Cardiac fibroblast (primary cell): Measurements from ENCODE around the gene OTOF.

Experiments
- DNase-seq, 2 donors: peaks; one replicate each; pipeline versions ENCODE4 v3.0.0 to v3.0.0-alpha.2; 2010; ENCODE audit warnings: low read depth in 2 of 2
- H3K4me3 ChIP-seq, 2 donors: replicated peaks in 1 of 2; 1 replicate in 1 of 2; 2 replicates in 1 of 2; pipeline ENCODE4 v1.5.1; 2011; ENCODE audit warnings: low read depth in 2 of 2, low read length in 2 of 2, mild to moderate bottlenecking in 2 of 2, moderate library complexity in 1 of 2
- TF ChIP-seq, protein P1 (sequence below): IDR thresholded peaks from one replicate; pipeline ENCODE4 v1.5.1; 2011; ENCODE audit warnings: low read depth, mild to moderate bottlenecking, low read length, inconsistent platforms

OTOF gene

DNA sequence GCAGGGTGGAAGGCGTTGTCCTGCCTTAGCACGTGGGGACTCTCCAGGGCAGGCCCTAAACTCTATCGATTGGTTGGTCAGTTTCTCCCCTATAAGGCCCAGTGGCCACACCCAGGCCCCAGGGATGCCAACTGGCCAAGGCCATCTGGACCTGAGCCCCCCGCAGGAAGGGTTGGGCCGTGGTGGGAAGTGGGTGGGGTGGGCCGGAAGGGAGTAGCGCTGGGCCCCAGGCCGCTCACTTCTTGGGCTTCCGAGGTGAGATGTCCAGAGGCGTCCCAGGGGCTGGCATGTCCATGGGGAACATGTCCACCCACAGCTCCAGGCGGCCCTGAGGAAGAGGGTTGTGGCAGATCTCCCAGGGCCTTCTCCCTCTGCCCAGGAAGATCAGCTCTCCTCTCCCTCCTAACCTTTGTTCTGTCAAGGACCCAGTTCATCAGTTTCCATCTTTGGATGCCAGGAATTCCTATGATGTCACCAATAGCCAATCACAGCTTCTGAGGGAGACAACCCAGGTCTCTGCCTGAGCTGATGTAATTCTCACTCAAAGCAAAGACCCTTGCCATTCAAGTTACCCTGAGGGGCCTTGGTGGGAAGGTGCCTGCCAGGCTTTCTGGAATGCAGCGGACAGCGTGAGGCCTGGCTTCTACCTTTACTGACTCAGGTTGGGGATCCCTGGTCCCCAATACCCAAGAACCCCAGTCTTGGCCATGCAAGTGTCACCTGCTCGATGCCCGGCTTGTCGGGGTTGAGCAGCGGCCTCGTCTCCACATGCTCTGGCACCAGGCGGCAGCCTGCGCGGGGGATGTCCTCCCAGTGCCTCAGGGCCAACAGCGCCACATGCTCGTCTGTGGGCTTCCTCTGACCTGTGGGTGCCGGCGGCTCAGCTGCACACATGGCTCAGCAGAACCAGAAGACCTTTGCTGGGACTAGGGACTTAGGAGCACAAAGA lies 14.4 kb downstream of the OTOF start:
- H3K4me3 ChIP-seq: no peak overlapping the region
- DNase-seq: no peak
- TF ChIP-seq, protein P1, sequence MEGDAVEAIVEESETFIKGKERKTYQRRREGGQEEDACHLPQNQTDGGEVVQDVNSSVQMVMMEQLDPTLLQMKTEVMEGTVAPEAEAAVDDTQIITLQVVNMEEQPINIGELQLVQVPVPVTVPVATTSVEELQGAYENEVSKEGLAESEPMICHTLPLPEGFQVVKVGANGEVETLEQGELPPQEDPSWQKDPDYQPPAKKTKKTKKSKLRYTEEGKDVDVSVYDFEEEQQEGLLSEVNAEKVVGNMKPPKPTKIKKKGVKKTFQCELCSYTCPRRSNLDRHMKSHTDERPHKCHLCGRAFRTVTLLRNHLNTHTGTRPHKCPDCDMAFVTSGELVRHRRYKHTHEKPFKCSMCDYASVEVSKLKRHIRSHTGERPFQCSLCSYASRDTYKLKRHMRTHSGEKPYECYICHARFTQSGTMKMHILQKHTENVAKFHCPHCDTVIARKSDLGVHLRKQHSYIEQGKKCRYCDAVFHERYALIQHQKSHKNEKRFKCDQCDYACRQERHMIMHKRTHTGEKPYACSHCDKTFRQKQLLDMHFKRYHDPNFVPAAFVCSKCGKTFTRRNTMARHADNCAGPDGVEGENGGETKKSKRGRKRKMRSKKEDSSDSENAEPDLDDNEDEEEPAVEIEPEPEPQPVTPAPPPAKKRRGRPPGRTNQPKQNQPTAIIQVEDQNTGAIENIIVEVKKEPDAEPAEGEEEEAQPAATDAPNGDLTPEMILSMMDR: no peak

DNA sequence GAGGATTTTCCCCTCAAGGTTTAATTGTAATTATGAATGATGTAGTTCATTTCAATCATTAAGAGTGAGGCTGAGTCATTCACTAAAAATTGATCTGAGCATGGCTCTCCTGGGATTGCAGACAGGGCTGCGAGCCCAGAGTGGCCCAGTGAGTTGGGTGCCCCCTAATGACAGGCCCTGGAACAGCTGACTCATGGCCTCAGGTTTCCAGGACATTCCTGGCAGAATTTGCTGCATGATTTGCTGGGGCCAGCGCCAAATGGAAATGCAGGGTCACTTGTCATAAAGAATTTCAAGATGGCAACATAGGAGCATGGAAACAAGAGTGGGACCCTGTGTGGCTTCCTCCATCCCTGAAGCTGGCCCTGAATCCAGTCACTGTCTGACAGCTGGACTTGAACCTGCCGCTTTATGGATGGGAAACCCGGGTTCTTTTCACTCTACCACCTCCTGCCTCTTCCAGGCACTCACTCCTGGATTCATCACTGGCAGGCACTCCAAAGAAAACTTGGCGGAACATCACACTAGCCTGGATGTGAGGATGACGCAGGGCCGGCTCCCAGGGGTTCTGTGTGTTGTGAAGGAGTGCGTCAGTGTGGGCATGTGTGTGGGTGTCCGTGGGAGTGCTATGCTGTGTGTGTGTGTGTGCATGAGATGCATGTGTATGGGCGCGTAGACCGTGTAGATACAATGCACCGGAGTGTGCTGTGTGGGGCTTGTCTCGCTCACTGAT lies 15.2 kb downstream of the OTOF start:
- TF ChIP-seq, protein P1: peak; percentile 79
- peak; percentile 56 to 77 for DNase-seq
- no peak overlapping the region for H3K4me3 ChIP-seq

DNA sequence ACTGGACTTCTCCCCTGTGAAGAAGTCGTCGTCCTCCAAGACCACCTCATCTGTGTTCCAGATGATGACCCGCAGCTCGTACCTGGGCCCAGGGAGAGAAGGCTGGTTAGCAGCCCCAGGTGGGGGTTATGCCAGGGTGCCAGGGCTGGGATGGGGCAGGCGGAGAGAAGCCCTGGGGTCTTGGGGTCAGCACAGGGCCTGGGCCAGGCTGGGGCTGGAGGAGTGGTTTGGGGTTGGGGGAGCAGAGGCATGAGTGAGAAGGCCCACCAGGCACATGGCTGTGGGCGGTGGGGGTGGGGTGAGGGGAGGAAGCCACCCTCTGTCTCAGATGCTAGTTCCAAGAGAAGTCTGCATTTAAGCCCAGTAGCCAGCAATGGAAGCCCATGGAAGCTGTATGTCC lies 15.8 kb downstream of the OTOF start:
- no peak overlapping the region for H3K4me3 ChIP-seq
- TF ChIP-seq, protein P1: no peak
- DNase-seq: no peak

DNA sequence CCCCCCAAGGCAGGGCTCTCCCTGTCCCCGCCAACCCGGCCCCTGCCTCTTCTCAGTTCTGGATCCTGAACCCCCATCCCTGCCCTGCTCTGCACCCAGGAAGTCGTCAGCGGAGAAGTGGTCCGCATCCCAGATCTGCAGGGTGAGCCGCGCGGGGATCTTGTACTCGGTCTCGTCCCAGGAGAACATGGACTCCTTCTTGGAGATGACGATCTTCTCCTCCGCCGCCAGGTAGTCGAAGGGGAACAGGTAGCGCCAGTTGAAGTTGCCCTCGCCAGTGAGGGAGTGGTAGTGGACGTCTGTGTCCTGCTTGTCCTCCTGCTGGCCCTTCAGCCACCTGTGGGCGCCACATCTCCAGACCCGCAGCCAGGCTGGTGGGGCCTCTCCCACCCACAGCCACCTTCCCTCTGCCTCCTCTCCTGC lies 16.3 kb downstream of the OTOF start:
- TF ChIP-seq, protein P1: no peak
- no peak for DNase-seq
- H3K4me3 ChIP-seq: no peak overlapping the region

DNA sequence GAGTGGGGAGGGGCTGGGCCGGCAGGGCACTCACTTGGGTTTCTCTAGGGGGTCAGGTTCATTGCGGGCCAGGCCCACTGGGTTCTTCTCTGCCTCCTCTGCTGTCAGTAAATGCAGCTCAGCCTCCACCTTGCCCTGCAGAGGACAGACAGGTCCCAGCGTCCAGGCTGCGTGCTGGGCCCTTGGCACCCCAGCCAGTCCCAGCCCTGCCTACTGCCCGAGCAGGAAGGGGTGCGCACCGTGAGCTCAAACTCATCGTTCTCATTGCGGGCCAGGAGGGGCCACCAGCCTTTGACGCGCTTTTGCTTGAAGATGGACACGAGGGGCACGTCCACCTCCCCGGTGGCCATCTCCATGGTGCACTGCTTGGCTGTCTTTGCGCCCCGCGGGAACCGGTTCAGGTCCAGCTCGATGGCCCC lies 17.3 kb downstream of the OTOF start:
- H3K4me3 ChIP-seq: no peak overlapping the region
- TF ChIP-seq, protein P1: no peak
- DNase-seq: no peak

DNA sequence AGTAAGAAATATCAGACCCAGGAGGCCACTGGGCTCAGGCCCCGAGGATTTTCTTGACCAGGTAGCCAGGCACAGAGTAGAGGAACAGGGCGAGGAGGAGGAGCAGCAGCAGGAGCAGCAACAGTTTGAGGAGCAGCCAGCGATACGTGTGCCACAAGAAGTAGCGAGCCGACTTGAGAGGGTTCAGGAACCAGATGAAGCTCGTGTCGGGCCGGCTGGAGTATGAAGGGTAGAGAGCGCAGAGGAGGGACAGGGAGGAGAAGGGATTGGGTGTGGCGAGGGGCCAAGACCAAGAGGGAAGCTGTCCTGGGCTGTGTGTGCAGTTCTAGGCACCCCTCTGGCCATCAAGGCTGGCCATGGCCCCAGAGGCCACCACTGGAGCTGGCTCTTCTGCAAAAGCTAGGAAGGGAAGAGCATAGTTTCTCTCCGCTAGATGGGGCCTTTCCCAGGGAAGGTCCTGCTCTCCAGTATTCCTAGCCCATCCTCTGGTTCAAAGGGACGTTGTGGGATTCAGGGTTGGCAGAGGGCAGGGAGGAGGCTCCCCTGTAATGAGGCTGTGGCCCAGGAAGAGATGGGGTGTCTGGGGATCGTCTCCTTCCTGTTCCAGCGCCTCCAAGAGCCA lies 17.8 kb downstream of the OTOF start:
- H3K4me3 ChIP-seq: no peak overlapping the region
- peak in 1 of 2 donors; percentile 11 for DNase-seq
- TF ChIP-seq, protein P1: peak; percentile 15
